ENCODE measurements around the gene SYNJ1. TPM values are rescaled to one million over a fixed set of nuclear protein-coding genes. Genes with fewer than 3 reads are reported as not detected.

The SYNJ1 gene
- total and polyA plus RNA-seq, 2 of the 4 experiments (the other 2 are of a cell fraction) = 3.6 to 4.6 TPM

- Histone ChIP-seq H3K4ac (ENCODE audit: low read depth, low read length) (no peak within 1 kb of the TSS), H2BK5ac (ENCODE audit: low read depth, low read length, poor library complexity, severe bottlenecking) (no peak within 1 kb of the TSS), H3K9me3 (ENCODE audit: control insufficient read depth, insufficient read depth, low read length) (no peaks in the 10 kb centered on the region), H2AFZ (replicated peaks; ENCODE audit: low read length, poor library complexity) (no peak within 1 kb of the TSS), H4K20me1 (ENCODE audit: insufficient read depth, low read length) (no peaks in the 10 kb centered on the region), H2BK20ac (ENCODE audit: low read depth, low read length) (no peak within 1 kb of the TSS), H3K4me2 (ENCODE audit: low read depth, low read length) (no peak within 1 kb of the TSS), H2BK15ac (ENCODE audit: low read depth, low read length) (no peak within 1 kb of the TSS), H2AK9ac (replicated peaks; ENCODE audit: low read depth, low read length, poor library complexity) (no peak within 1 kb of the TSS), H3K27ac (ENCODE audit: insufficient read depth, low read length) (no peak within 1 kb of the TSS), H3K14ac (replicated peaks; ENCODE audit: low read depth, low read length) (no peak within 1 kb of the TSS), H4K5ac (ENCODE audit: low read depth, low read length) (no peak within 1 kb of the TSS), H4K91ac (ENCODE audit: insufficient read depth, low read depth, low read length) (no peak within 1 kb of the TSS), H3K9me1 (ENCODE audit: insufficient read depth, low read length) (no peaks in the 10 kb centered on the region), H3K18ac (ENCODE audit: low read depth, low read length) (no peak within 1 kb of the TSS), H3K4me1 (ENCODE audit: control insufficient read depth, insufficient read depth, low read length) (no peaks in the 10 kb centered on the region), H3K9ac (ENCODE audit: low read depth, low read length) (no peak within 1 kb of the TSS), H3K4me3 (ENCODE audit: insufficient read depth, low read depth, low read length) (no peak within 1 kb of the TSS), H2BK120ac (ENCODE audit: low read depth, low read length) (no peak within 1 kb of the TSS), H2AK5ac (ENCODE audit: low read depth, low read length) (no peak within 1 kb of the TSS), H3K79me1 (ENCODE audit: low read depth in 1 of 2, low read length in 2 of 2) (no peaks in the 10 kb centered on the region), H3K23ac (ENCODE audit: low read depth, low read length) (no peak within 1 kb of the TSS), H3K27me3 (ENCODE audit: control insufficient read depth, insufficient read depth, low read length) (peaks cover 27% of the 10 kb centered on the region), H3K56ac (ENCODE audit: extremely low read depth, insufficient read depth, low read length) (no peak within 1 kb of the TSS), H4K8ac (ENCODE audit: low read depth in 2 of 2, low read length in 2 of 2) (no peak within 1 kb of the TSS), H3K36me3 (ENCODE audit: control insufficient read depth, insufficient read depth, low read length) (no peaks in the 10 kb centered on the region)
- ChIA-PET POLR2A (ENCODE audit: unreplicated experiment) (no interaction called here), CTCF (interaction anchor here (1.0 kb wide), 1 partner anchor 15 kb away, joined by 3 read pairs; no protein-coding TSS in a partner anchor)
- 79% methylated on average over 8 of the region's 17 CpGs; no CpG with 5 or more reads in 1 of the 2 experiments for WGBS, 2 experiments (ENCODE audit: extremely low coverage in 2 of 2, insufficient read length in 1 of 2)
- in situ Hi-C loops (cut with MboI; ENCODE audit: low sequenced_read_pairs) = no loop called here
- DNase-seq (no peak), ATAC-seq (ENCODE audit: low read depth) (no peak)
- dilution Hi-C loops (cut with HindIII; ENCODE audit: low sequenced_read_pairs, unreplicated experiment) = no loop called here
- intact Hi-C loops (cut with micrococcal nuclease) = no loop called here
- TF ChIP-seq RFX5 (IDR thresholded peaks at IDR 0.05; ENCODE audit: low read depth, low read length) (no peak), POLR2A (IDR thresholded peaks at IDR 0.05; ENCODE audit: low read depth, low read length) (no peak), MXI1 (IDR thresholded peaks at IDR 0.05; ENCODE audit: borderline replicate concordance, low read depth, low read length) (no peak), CEBPB (IDR thresholded peaks at IDR 0.05; ENCODE audit: low read depth, low read length) (no peak), SMC3 (IDR thresholded peaks at IDR 0.05; ENCODE audit: low read depth, low read length) (no peak), CTCF (conservative IDR thresholded peaks at IDR 0.05; ENCODE audit: low read depth, low read length) (no peak), BHLHE40 (IDR thresholded peaks at IDR 0.05; ENCODE audit: low read depth, low read length) (no peak), FOS (IDR thresholded peaks at IDR 0.05; ENCODE audit: low read depth, low read length) (no peak), NFE2L2 (IDR thresholded peaks at IDR 0.05; ENCODE audit: low read depth, low read length) (no peak), USF2 (IDR thresholded peaks at IDR 0.05; ENCODE audit: low read depth, low read length) (no peak), MAFK (IDR thresholded peaks at IDR 0.05; ENCODE audit: low read depth, low read length) (no peak), CHD1 (IDR thresholded peaks at IDR 0.05; ENCODE audit: low read depth, low read length) (no peak)
- BruUV-seq (replicated peaks) = no TSS peak
Measured at GRCh38 chr21:32585042-32585710, 142.6 kb downstream of the SYNJ1 start, which contains the start of gene TCP10L. Gene TCP10L (minus strand): TSS chr21:32585523. CDS start chr21:32584304, 1,219 bp downstream.
